B cell (primary cell): ENCODE results near the gene TRAPPC5. TPM values are rescaled to one million over a fixed set of nuclear protein-coding genes. Genes with fewer than 3 reads are reported as not detected.

Experiments
- ATAC-seq: fragments of 200-7000 bp; cut with Tn5 transposase; one replicate; pipeline ENCODE4 v1.10.0; 2021; ENCODE audit warnings: low read depth, mild to moderate bottlenecking, moderate number of reproducible peaks, moderate library complexity
- CTCF ChIA-PET: fragments of 350-600 bp; sonication (Branson Sonifier 250); formaldehyde crosslinking; loops from one replicate; lab custom pipeline; 2021; ENCODE audit warnings: antibody characterized with exemption, inconsistent platforms; lab: Charles Lee
- POLR2A ChIA-PET: fragments of 350-600 bp; sonication (Branson Sonifier 250); formaldehyde crosslinking; loops from one replicate; lab custom pipeline; 2021; ENCODE audit warnings: antibody characterized with exemption; lab: Charles Lee
- DNase-seq: peaks from one replicate; pipeline ENCODE4 v3.0.0; 2013
- H2AFZ ChIP-seq: 2 replicates; pipeline ENCODE4 v1.6.1; 2012; ENCODE audit warnings: mild to moderate bottlenecking, low read depth, low read length; ENCODE audit not compliant: insufficient read depth, poor library complexity, severe bottlenecking
- H3K27ac ChIP-seq, 2 donors: 1 replicate in 1 of 2; 2 replicates in 1 of 2; pipeline ENCODE4 v1.5.1; 2012 to 2013; ENCODE audit warnings: low read length in 2 of 2, mild to moderate bottlenecking in 2 of 2, moderate library complexity in 1 of 2
- H3K27me3 ChIP-seq, 4 experiments: fragments of 200-600 bp in 1 of 4; sonication (generic) in 1 of 4; replicated peaks in 1 of 4; 1 replicate in 2 of 4; 2 replicates in 2 of 4; pipeline versions ENCODE4 v1.6.1 to v1.7.0; 2013 to 2016; ENCODE audit warnings: low read length in 3 of 4, mild to moderate bottlenecking in 2 of 4, mixed read lengths in 1 of 4, moderate library complexity in 1 of 4; ENCODE audit not compliant: insufficient read depth in 4 of 4, control insufficient read depth in 3 of 4; ENCODE audit errors: control extremely low read depth in 1 of 4
- H3K36me3 ChIP-seq, 2 experiments: replicated peaks in 1 of 2; 1 replicate in 1 of 2; 2 replicates in 1 of 2; pipeline versions ENCODE4 v1.6.1 to v1.7.1; 2013; ENCODE audit warnings: low read length in 1 of 2; ENCODE audit not compliant: insufficient read depth in 2 of 2, control insufficient read depth in 1 of 2; ENCODE audit errors: control extremely low read depth in 1 of 2, extremely low read depth in 1 of 2
- H3K4me1 ChIP-seq, 2 donors: fragments of 200-600 bp in 1 of 2; sonication (generic) in 1 of 2; 1 replicate in 1 of 2; 2 replicates in 1 of 2; pipeline versions ENCODE4 v1.5.1 to v1.6.1; 2013 to 2017; ENCODE audit warnings: low read length in 2 of 2; ENCODE audit not compliant: control insufficient read depth in 2 of 2, insufficient read depth in 2 of 2
- H3K4me2 ChIP-seq: replicated peaks from 2 replicates; pipeline ENCODE3; 2012; ENCODE audit warnings: mild to moderate bottlenecking, low read depth, low read length; ENCODE audit not compliant: poor library complexity, severe bottlenecking
- H3K4me3 ChIP-seq, 5 experiments: fragments of 200-600 bp in 1 of 5; sonication (generic) in 1 of 5; 1 replicate in 3 of 5; 2 replicates in 2 of 5; pipeline versions ENCODE4 v1.5.1 to v1.7.0; 2011 to 2016; ENCODE audit warnings: low read length in 4 of 5, mild to moderate bottlenecking in 4 of 5, low read depth in 2 of 5, control low read depth in 1 of 5, moderate library complexity in 1 of 5; ENCODE audit not compliant: insufficient read depth in 1 of 5; ENCODE audit errors: control extremely low read depth in 1 of 5, extremely low read depth in 1 of 5
- H3K79me2 ChIP-seq: fragments of 200-600 bp; sonication (generic); one replicate; pipeline ENCODE4 v1.6.0; 2016; ENCODE audit warnings: low read length; ENCODE audit not compliant: control insufficient read depth, insufficient read depth
- H3K9ac ChIP-seq: fragments of 200-600 bp; sonication (generic); 2 replicates; pipeline ENCODE4 v1.6.1; 2017; ENCODE audit warnings: mild to moderate bottlenecking, low read length, moderate library complexity
- H3K9me3 ChIP-seq, 3 donors: one replicate each; pipeline versions ENCODE4 v1.6.1 to v1.7.1; 2013; ENCODE audit warnings: low read length in 2 of 3; ENCODE audit not compliant: control insufficient read depth in 2 of 3, insufficient read depth in 1 of 3; ENCODE audit errors: control extremely low read depth in 1 of 3
- H4K20me1 ChIP-seq: 2 replicates; pipeline ENCODE4 v1.6.0; 2012; ENCODE audit warnings: mild to moderate bottlenecking, low read length; ENCODE audit not compliant: insufficient read depth, control insufficient read depth, poor library complexity, severe bottlenecking
- H3K27ac Mint-ChIP-seq: one replicate; pipeline ENCODE4 v1.8.0; 2021; ENCODE audit warnings: mixed read lengths
- H3K27me3 Mint-ChIP-seq: one replicate; pipeline ENCODE4 v1.8.0; 2021; ENCODE audit warnings: mixed read lengths
- H3K4me1 Mint-ChIP-seq: one replicate; pipeline ENCODE4 v1.8.0; 2021; ENCODE audit warnings: mixed read lengths
- H3K4me3 Mint-ChIP-seq: one replicate; pipeline ENCODE4 v1.8.0; 2021; ENCODE audit warnings: mixed read lengths
- H3K9me3 Mint-ChIP-seq: one replicate; pipeline ENCODE4 v1.8.0; 2022; ENCODE audit warnings: mixed read lengths; ENCODE audit not compliant: insufficient read depth
- EZH2 ChIP-seq: IDR thresholded peaks from 2 replicates; pipeline ENCODE4 v1.6.1; 2012; ENCODE audit warnings: borderline replicate concordance, low read depth, mild to moderate bottlenecking, moderate library complexity, low read length; ENCODE audit not compliant: insufficient read depth, poor library complexity, severe bottlenecking
- WGBS: methylation state at CpG from one replicate; pipeline ENCODE4 v1.1.5; 2013; ENCODE audit warnings: missing lambda C conversion rate; ENCODE audit not compliant: insufficient coverage; 5-methylcytosine and 5-hydroxymethylcytosine counted together
- intact Hi-C: fragments of 100-400 bp; cut with micrococcal nuclease; formaldehyde crosslinking; loops from one replicate; pipeline ENCODE4 v1.10.0; 2022
- polyA plus RNA-seq: library from polyadenylated mRNA; depleted of rRNA; stranded (reverse); fragments of >200 nt; gene quantifications from 2 replicates; pipeline ENCODE4 v1.2.3, GENCODE V29; 2012
- total RNA-seq, 2 donors: library from RNA; stranded (reverse); fragments of 120-200 nt in 1 of 2; gene quantifications; 1 replicate in 1 of 2; 2 replicates in 1 of 2; pipeline versions ENCODE4 v1.2.3 to v1.2.4, GENCODE V29; 2013 to 2022
- TF ChIP-seq, protein P1 (sequence below): fragments of 200-600 bp; IDR thresholded peaks from one replicate; pipeline ENCODE4 v1.8.0; 2022; ENCODE audit warnings: antibody characterized with exemption, mild to moderate bottlenecking

TRAPPC5 gene
- total and polyA plus RNA-seq, 2 donors (not counting 1 experiment from before 2014, with no cell fraction given) = 61.5 to 64.9 TPM

DNA sequence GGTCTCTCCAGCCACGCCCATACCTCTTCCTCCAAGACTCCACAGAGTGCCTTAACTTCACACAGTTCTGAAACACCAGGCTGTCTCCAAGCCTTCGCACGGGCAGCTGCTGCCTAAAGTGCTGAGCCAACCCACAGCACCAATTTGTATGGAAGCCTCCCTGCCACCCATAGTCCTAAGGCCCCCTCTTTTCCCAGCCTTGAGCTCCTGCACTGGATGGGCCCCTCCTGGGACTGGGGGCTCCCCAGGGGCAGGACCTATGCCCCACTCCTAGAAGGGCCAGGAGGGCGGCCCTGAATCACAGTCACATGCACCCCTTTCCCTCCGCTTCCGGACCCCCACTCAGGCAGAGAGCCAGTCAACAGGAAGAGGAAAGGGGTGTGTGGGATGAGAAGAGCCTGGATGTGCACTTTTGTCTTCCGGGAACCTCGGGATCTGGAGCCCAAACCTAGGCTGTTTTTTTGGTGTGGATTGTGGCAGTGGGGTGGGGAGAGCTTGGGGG lies 26.4 kb downstream of the TRAPPC5 start:
- ATAC-seq = no peak
- no peaks in the 10 kb centered on the region for H3K36me3 ChIP-seq
- Mint-ChIP-seq H3K4me3 (peak overlapping the region; percentile 87), H3K27me3 (no peaks in the 10 kb centered on the region), H3K9me3 (no peaks in the 10 kb centered on the region), H3K4me1 (peaks cover 83% of the 10 kb centered on the region), H3K27ac (peak overlapping the region; percentile 100)
- peaks cover 85 to 100% of the 10 kb centered on the region in 2 donors for H3K4me1 ChIP-seq
- H3K27ac ChIP-seq = peak overlapping the region; percentile 95 to 98
- peaks cover 61% of the 10 kb centered on the region for H3K79me2 ChIP-seq
- no peaks in the 10 kb centered on the region for H3K9me3 ChIP-seq
- POLR2A ChIA-PET = interaction anchor here (0.6 kb wide), 1 partner anchor 96 kb away, joined by 7 read pairs; no protein-coding TSS in a partner anchor
- no peak for DNase-seq
- H2AFZ ChIP-seq = no peak overlapping the region
- H3K27me3 ChIP-seq = no peaks in the 10 kb centered on the region
- TF ChIP-seq, protein P1, sequence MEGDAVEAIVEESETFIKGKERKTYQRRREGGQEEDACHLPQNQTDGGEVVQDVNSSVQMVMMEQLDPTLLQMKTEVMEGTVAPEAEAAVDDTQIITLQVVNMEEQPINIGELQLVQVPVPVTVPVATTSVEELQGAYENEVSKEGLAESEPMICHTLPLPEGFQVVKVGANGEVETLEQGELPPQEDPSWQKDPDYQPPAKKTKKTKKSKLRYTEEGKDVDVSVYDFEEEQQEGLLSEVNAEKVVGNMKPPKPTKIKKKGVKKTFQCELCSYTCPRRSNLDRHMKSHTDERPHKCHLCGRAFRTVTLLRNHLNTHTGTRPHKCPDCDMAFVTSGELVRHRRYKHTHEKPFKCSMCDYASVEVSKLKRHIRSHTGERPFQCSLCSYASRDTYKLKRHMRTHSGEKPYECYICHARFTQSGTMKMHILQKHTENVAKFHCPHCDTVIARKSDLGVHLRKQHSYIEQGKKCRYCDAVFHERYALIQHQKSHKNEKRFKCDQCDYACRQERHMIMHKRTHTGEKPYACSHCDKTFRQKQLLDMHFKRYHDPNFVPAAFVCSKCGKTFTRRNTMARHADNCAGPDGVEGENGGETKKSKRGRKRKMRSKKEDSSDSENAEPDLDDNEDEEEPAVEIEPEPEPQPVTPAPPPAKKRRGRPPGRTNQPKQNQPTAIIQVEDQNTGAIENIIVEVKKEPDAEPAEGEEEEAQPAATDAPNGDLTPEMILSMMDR = no peak
- no peak for TF ChIP-seq EZH2
- H4K20me1 ChIP-seq = no peaks in the 10 kb centered on the region
- 76% methylated on average over 5 of the region's 8 CpGs for WGBS
- H3K4me2 ChIP-seq = peak overlapping the region; percentile 71
- intact Hi-C loops = loop anchor here (10.0 kb wide), 1 partner anchor 362 kb away; the partner anchor contains the start of gene ARHGEF18
- peak overlapping the region in 1 of 5 experiments; percentile 5 for H3K4me3 ChIP-seq
- CTCF ChIA-PET = interaction anchor here (1.2 to 3.2 kb wide), 2 partner anchors 26 to 93 kb away, joined by 4 to 24 read pairs; partner anchors contain the start of gene TRAPPC5
- peak overlapping the region; percentile 2 for H3K9ac ChIP-seq

DNA sequence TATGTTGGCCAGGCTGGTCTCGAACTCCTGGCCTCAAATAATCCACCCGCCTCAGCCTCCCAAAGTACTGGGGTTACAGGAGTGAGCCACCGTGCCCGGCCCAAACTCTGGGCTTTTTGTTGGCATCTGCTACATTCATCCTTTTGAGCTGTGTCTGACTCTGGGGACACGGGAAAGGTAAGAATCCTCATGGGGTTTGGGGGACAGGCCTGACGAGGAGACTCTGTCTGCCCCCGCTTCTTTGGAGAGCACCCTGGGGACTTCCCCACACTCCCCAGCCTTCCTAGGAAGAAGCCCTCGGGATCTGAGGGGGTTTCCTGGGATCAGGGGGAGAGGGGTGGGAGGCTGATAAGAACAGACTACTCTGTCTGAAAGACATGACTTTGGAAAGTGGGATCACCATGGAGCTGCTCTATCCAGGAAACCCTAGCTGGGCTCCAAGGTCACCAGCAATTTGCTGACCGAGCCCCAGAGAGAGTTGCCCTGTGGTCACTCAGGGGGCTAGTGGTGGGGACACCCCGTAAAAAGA lies 29.4 kb downstream of the TRAPPC5 start:
- Mint-ChIP-seq H3K4me1 (peaks cover 67% of the 10 kb centered on the region), H3K27me3 (no peaks in the 10 kb centered on the region), H3K27ac (peak overlapping the region; percentile 63), H3K4me3 (peak overlapping the region; percentile 32), H3K9me3 (no peaks in the 10 kb centered on the region)
- H3K9me3 ChIP-seq = peaks cover 0 to 2% (median 0%) of the 10 kb centered on the region in 3 donors
- DNase-seq (no peak), ATAC-seq (no peak)
- WGBS = 78% methylated on average over 1 of the region's 10 CpGs
- no peaks in the 10 kb centered on the region for H4K20me1 ChIP-seq
- TF ChIP-seq EZH2 = no peak
- TF ChIP-seq, protein P1 = no peak
- no peak overlapping the region for H3K27ac ChIP-seq
- H3K4me2 ChIP-seq = peak overlapping the region; percentile 48
- ChIA-PET POLR2A (interaction anchor here (0.7 to 0.9 kb wide), 3 partner anchors 11 to 24 kb away, joined by 3 read pairs; no protein-coding TSS in a partner anchor), CTCF (interaction anchor here (1.3 kb wide), 1 partner anchor 29 kb away, joined by 5 read pairs; the partner anchor contains the start of gene TRAPPC5)
- intact Hi-C loops = loop anchor here (10.0 kb wide), 1 partner anchor 365 kb away; the partner anchor contains the start of gene ARHGEF18
- peaks cover 32% of the 10 kb centered on the region for H3K79me2 ChIP-seq
- H3K4me1 ChIP-seq = peaks cover 69 to 99% of the 10 kb centered on the region in 2 donors
- H3K36me3 ChIP-seq = no peaks in the 10 kb centered on the region
- H3K27me3 ChIP-seq = no peaks in the 10 kb centered on the region
- H2AFZ ChIP-seq = no peak overlapping the region
- H3K4me3 ChIP-seq = peak overlapping the region in 1 of 5 experiments; percentile 11
- H3K9ac ChIP-seq = no peak overlapping the region
